Ascending aorta (tissue), 2 donors: ENCODE measurements around the gene OR4D1. TPM values are rescaled to one million over a fixed set of nuclear protein-coding genes. Genes with fewer than 3 reads are reported as not detected.

Source experiments
- DNase-seq, 2 donors: peaks; one replicate each; pipeline ENCODE4 v3.0.0-alpha.2; 2019; ENCODE audit warnings: low spot score in 2 of 2
- H3K27ac ChIP-seq, 2 donors: fragments of 200-600 bp; sonication (generic); one replicate each; pipeline ENCODE4 v1.5.1; 2016 to 2017; ENCODE audit warnings: mild to moderate bottlenecking in 1 of 2
- H3K27me3 ChIP-seq: fragments of 200-600 bp; sonication (generic); one replicate; pipeline ENCODE4 v1.5.1; 2017
- H3K36me3 ChIP-seq, 2 donors: fragments of 200-600 bp; sonication (generic); one replicate each; pipeline ENCODE4 v1.5.1; 2016
- H3K4me1 ChIP-seq, 2 donors: fragments of 200-600 bp; sonication (generic); one replicate each; pipeline ENCODE4 v1.5.1; 2016 to 2017; ENCODE audit warnings: mild to moderate bottlenecking in 1 of 2
- H3K4me3 ChIP-seq, 2 donors: fragments of 200-600 bp; sonication (generic); one replicate each; pipeline ENCODE4 v1.5.1; 2016 to 2017; ENCODE audit warnings: mild to moderate bottlenecking in 1 of 2
- H3K9me3 ChIP-seq, 2 donors: fragments of 200-600 bp; sonication (generic); one replicate each; pipeline ENCODE4 v1.5.1; 2016
- CTCF ChIP-seq, 3 experiments: fragments of 200-600 bp in 2 of 3; fragments of 450-650 bp in 1 of 3; sonication (generic) in 2 of 3; IDR thresholded peaks; one replicate each; pipeline ENCODE4 v1.5.1; 2016 to 2019; ENCODE audit warnings: antibody characterized with exemption in 3 of 3, mild to moderate bottlenecking in 1 of 3, moderate library complexity in 1 of 3
- intact Hi-C: fragments of 100-400 bp; cut with DNase I; formaldehyde crosslinking; loops from one replicate; pipeline ENCODE4 v1.15.1; 2023
- total RNA-seq: library from RNA; depleted of rRNA; stranded (reverse); fragments of >200 nt; gene quantifications from one replicate; pipeline ENCODE4 v1.1.0, GENCODE V29; 2016

Gene OR4D1
- total RNA-seq, 1 donor from 2014 or later = not detected

GRCh38 chr17:58193641-58194255 lies 45.6 kb downstream of the OR4D1 start:
- Histone ChIP-seq H3K36me3 (no peaks in the 10 kb centered on the region), H3K4me3 (no peak overlapping the region), H3K27ac (no peak overlapping the region), H3K4me1 (no peaks in the 10 kb centered on the region), H3K9me3 (no peaks in the 10 kb centered on the region), H3K27me3 (no peaks in the 10 kb centered on the region)
- intact Hi-C loops = no loop called here
- peak in 1 of 2 donors; percentile 50 for DNase-seq
- no peak for TF ChIP-seq CTCF (IDR thresholded peaks at IDR 0.05)

GRCh38 chr17:58195518-58196123 lies 47.4 kb downstream of the OR4D1 start:
- TF ChIP-seq CTCF (IDR thresholded peaks at IDR 0.05) = no peak
- Histone ChIP-seq H3K4me1 (no peaks in the 10 kb centered on the region), H3K4me3 (no peak overlapping the region), H3K9me3 (no peaks in the 10 kb centered on the region), H3K27me3 (no peaks in the 10 kb centered on the region), H3K36me3 (no peaks in the 10 kb centered on the region), H3K27ac (no peak overlapping the region)
- intact Hi-C loops = no loop called here
- no peak for DNase-seq

- DNase-seq = no peak
- H3K4me3 ChIP-seq = no peak overlapping the region
- no peaks in the 10 kb centered on the region for H3K36me3 ChIP-seq
- no peak overlapping the region for H3K27ac ChIP-seq
- no peaks in the 10 kb centered on the region for H3K9me3 ChIP-seq
- no peaks in the 10 kb centered on the region for H3K27me3 ChIP-seq
- TF ChIP-seq CTCF (IDR thresholded peaks at IDR 0.05) = no peak
- intact Hi-C loops = no loop called here
- no peaks in the 10 kb centered on the region for H3K4me1 ChIP-seq
Measured at GRCh38 chr17:58196610-58197009, 48.4 kb downstream of the OR4D1 start.

GRCh38 chr17:58200024-58200633 lies 51.9 kb downstream of the OR4D1 start:
- H3K9me3 ChIP-seq = no peaks in the 10 kb centered on the region
- DNase-seq = no peak
- no peak overlapping the region for H3K27ac ChIP-seq
- no peaks in the 10 kb centered on the region for H3K27me3 ChIP-seq
- no peaks in the 10 kb centered on the region for H3K36me3 ChIP-seq
- H3K4me1 ChIP-seq = no peaks in the 10 kb centered on the region
- intact Hi-C loops = no loop called here
- TF ChIP-seq CTCF (IDR thresholded peaks at IDR 0.05) = peak in 2 of 3 experiments; percentile 21 to 33
- H3K4me3 ChIP-seq = no peak overlapping the region

GRCh38 chr17:58202859-58203258 lies 54.7 kb downstream of the OR4D1 start:
- H3K36me3 ChIP-seq = peaks cover 2 to 25% of the 10 kb centered on the region in 2 donors
- TF ChIP-seq CTCF (IDR thresholded peaks at IDR 0.05) = no peak
- intact Hi-C loops = no loop called here
- no peak overlapping the region for H3K4me3 ChIP-seq
- no peaks in the 10 kb centered on the region for H3K27me3 ChIP-seq
- H3K9me3 ChIP-seq = no peaks in the 10 kb centered on the region
- no peak overlapping the region for H3K27ac ChIP-seq
- DNase-seq = no peak
- no peaks in the 10 kb centered on the region for H3K4me1 ChIP-seq
